ENCODE measurements around the gene BST1. TPM values are rescaled to one million over a fixed set of nuclear protein-coding genes. Genes with fewer than 3 reads are reported as not detected.

The BST1 gene
- total RNA-seq, 2 experiments from 2014 or later: 0.38 to 0.44 TPM

DNA sequence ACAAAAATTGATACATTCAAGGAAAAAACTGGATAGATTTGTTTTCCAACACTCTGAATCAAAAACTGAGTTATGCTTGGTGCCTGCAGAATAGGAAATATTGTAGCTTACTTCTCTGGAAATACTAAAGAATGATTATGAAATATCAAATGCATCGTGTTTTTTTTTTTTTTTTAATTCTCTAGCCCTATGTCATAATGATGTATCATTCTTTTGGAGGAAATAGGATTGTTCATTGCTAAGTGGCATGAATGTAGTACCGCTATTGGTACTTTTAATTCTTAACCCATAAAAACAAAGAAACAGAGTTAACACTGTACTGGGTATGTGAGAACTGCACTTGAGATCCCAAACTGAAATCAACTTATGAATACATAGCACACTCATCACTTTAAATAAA, 28.8 kb upstream of the BST1 start:
- CTCF ChIA-PET: no interaction called here
- POLR2A ChIA-PET: no interaction called here

DNA sequence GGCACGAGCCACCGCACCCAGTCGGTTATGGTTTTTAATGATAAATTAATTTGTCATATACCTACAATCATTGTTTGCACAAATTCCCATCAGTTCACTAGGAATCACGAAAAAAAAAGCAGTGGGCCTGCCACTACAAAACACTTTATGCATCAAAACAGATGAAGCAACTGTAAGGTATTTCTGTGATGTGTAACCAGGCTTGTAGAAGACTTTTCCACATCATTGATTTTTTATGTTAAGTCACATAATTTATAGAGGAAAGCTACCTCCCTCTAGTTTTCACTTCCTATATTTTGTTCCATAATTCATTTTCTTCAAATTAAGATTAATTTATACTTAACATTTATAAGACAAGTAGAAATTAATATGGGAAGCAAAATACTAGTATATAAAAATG, 27.9 kb upstream of the BST1 start:
- POLR2A ChIA-PET: no interaction called here
- CTCF ChIA-PET: no interaction called here

DNA sequence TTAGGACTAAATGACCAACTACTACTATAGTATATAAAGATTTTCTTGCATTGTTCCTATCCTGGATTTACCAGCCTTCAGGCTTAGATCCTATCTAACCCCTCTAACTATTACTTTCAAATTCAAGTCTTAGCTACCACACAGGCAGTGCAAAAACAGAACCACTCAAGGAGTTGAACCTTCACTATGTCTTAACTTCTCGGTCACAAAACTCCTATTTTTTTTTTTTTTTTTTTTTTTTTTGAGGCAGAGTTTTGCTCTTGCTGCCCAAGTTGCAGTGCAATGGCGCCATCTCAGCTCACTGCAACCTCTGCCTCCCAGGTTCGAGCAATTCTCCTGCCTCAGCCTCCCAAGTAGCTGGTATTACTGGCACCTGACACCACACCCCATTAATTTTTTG, 27.5 kb upstream of the BST1 start:
- POLR2A ChIA-PET: no interaction called here
- CTCF ChIA-PET: no interaction called here

DNA sequence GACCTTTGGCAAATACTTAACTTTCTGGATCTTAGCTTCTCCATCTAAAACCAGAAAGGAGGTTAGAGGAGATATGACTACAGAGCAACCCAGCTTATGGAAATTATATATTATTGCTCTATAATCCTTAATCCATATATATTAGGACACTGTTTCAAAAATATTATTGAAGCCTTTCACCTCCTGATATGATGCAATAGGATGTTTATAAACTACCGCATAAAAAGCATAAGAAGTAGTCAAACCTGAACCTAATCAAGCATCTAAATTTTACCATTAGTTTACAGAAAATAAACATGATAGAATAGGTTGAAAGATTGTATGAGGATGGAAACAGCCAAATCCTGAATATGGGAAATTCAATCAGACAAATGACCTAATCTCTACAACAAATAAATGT, 26.8 kb upstream of the BST1 start:
- ChIA-PET CTCF (no interaction called here), POLR2A (no interaction called here)

DNA sequence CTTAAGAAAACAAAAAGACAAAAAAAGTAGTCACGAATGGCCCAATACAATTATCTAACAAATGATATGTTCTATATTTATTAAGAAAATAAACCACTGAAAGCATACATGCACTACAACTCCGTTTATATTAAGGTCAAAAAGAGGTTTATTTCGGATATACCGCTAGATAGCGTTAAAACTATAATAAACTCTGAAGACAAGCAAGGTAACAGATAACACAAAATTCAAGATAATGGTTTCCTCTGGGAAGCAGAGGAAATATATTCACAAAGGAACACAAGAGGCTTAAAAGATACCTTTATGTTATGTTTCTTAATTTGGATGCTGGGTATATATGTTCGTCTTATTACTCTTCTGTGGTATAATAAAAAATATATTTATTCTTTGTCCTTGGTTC, 26.0 kb upstream of the BST1 start:
- POLR2A ChIA-PET: no interaction called here
- CTCF ChIA-PET: no interaction called here

DNA sequence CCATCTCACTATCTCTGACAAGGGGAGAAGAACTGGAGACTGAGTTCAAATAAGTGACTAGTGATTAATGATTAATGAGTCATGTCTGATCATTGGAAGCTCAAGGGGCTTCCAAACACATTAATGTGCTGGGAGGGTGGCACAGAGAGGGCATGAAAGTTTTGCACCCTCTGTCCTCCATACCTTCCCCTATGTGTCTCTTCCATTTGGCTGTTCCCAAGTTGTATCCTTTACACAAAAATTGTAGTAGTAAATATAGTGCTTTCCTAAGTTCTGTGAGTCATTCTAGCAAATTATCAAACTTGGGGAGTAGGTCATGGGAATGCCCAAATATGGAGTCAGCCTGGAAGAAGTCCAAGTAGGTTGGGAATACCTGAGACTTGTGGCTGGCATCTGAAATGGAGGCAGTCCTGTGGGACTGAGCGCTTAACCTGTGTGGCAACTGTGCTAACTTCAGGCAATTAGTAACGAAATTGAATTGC, 25.3 kb upstream of the BST1 start:
- ChIA-PET CTCF (no interaction called here), POLR2A (no interaction called here)

DNA sequence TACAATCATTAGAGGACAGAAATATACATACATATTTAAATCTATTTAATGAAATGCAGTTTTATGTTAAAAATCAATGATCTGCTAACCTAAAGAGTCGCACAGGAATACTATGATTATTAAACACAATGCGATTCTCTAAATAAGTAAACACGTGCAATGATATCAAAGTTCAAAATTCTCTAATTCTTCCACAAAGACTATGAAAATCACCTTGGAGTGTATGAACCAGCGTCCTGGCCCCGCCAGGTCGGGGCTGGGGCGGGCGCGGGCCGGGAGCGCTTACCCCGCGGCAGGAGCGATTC, 21.8 kb upstream of the BST1 start:
- CTCF ChIA-PET: interaction anchor here (1.0 kb wide), 1 partner anchor 27 kb away, joined by 6 read pairs; no protein-coding TSS in a partner anchor
- POLR2A ChIA-PET: interaction anchor here (0.6 to 2.0 kb wide), 5 partner anchors 19 to 546 kb away, joined by 3 to 6 read pairs (median 3); no protein-coding TSS in a partner anchor

DNA sequence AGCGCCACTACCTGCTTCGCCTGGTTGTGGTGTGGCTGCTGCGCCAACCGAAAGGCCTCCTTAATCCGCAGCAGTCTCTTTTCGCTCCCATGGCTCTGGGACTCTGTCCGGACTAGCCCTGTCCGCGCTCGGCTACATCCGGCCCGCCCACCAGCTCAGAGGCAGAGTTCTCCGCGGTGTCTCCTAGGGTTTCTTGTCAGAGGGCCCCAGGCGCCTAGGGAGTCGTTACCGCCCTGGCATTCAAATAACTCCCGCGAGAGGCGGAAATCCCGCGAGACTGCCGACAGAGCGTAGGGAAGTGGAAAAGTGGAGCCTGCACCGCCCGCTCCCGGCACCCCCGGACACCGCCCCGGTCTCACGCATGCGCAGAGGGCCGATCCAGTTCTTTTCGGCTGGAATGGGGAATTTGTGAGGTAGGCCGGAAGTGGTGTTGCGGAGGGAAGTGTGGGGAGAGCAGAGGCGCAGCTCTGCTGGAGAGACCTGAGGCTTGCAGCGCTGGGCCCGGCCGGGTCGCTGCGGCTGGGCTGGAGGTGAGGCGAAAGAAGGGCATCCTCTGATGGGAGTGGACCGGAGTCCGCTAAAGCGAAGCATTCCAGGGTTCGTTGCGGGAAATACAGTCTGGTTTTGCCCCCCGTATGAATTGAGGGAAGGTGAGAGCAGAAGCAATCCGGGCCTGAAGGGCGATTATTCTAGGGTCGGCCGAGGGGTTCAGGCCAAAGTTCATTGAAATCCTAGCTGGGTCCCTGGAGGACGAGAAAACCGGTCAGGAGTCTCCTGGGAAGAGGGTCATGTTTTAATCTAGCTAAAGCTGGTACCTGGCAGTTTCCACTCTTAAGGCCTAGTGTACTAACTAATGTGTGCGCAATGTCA, 21.3 kb upstream of the BST1 start, which contains the start of gene FAM200B:
FAM200B (plus strand) TSS at position 456 of the 870 bp plus-strand sequence. CDS start 5,151 bp downstream, outside the sequence.
- POLR2A ChIA-PET: interaction anchor here (0.6 to 2.0 kb wide), 6 partner anchors 20 to 546 kb away, joined by 3 to 6 read pairs (median 3); no protein-coding TSS in a partner anchor

DNA sequence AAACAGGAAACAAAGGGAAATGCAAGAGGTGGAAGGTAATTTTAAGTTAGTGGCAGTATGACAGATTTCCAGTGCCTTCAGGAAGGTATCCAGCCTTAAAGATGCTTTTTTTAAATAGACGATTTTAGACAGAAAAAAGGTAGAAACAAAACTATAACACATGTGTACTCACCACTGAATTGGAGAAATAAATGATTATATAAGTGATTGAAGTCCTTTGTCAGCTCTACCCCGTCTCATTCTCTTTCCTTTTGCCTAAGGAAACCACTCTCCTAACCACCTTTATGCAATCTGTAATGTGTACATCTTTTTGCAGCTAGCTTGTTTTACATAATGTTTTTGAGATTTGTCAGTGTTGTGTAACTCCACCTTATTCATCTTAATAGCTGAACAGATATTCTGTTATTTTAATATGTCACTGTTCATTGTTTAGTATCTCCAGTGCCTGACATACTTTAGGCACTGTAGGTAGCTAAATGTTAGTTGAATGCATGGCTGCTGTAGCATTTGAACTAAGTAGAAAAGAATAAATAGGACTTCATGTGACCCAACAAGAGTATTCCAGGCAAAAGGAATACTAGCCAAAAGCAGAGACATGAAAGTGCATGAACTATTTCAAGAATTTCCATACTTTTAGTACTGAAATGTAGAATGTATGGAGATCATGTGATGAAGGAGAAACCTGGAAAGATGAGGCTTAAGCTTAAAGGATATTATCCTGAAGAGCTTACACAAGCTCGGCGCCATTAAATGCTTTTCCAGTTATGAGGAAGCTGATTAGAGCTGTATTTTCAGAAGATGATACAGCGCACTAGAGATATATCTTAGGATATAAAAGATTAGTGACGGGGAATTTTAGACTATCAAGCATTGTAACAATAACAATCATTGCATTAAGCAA, 20.4 kb upstream of the BST1 start:
- POLR2A ChIA-PET: interaction anchor here (1.2 to 2.0 kb wide), 3 partner anchors 27 to 56 kb away, joined by 3 to 6 read pairs (median 5); no protein-coding TSS in a partner anchor
- CTCF ChIA-PET: interaction anchor here (0.7 kb wide), 1 partner anchor 203 kb away, joined by 3 read pairs; no protein-coding TSS in a partner anchor

More for the DNA sequence above, 21.3 kb upstream of the BST1 start, which contains the start of gene FAM200B:
- CTCF ChIA-PET: interaction anchor here (0.7 to 1.0 kb wide), 2 partner anchors 28 to 202 kb away, joined by 3 to 6 read pairs; no protein-coding TSS in a partner anchor

DNA sequence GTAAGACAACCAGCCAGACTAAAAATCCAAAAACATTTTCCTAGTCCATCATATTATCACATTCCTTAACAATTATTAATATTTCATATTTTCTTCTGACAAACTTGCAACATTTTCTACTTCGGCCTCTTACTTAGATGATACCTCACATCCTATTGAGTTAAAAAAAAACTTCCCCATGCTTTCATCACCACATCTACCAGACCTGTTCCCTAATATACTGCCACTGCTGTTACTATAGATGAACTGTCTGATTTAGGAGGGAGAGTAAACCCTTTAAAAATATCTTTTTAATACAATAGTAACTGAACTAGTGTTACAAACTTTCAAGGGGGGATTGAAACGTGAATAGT, 19.7 kb upstream of the BST1 start:
- CTCF ChIA-PET: no interaction called here
- POLR2A ChIA-PET: no interaction called here

DNA sequence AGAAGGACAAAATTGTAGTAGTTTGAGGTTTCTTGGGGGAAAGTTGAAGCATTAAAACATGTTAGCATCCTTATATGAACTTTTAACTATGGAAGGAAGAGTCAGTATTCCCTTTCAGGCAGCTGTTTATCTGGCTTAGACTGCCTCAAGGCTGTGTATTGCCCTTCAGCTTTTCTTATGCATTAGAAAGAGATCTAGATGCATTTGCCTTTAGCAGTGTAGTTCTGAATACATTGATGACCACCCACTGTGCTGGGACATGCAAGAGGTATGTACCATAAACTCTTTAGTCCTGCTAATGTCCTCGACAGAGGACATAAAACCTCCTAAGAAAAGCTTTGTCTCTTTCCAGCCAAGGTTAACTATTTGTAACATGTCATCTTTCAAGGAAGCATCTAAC, 18.4 kb upstream of the BST1 start:
- CTCF ChIA-PET: interaction anchor here (0.9 kb wide), 1 partner anchor 12 kb away, joined by 3 read pairs; no protein-coding TSS in a partner anchor

DNA sequence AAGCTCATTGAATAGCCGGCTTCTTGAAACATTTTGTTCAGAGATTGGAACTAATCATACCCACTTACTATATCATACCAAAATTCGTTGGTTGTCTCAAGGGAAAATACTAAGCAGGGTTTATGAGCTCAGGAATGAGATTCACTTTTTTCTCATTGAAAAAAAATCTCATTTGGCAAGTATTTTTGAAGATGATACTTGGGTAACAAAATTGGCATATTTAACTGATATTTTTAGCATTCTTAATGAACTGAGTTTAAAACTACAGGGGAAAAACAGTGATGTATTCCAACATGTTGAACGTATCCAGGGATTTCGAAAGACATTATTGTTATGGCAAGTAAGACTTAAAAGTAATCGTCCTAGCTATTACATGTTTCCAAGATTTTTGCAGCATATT, 14.8 kb upstream of the BST1 start:
- ChIA-PET POLR2A (no interaction called here), CTCF (no interaction called here)

More for the DNA sequence above, 18.4 kb upstream of the BST1 start:
- POLR2A ChIA-PET: no interaction called here

DNA sequence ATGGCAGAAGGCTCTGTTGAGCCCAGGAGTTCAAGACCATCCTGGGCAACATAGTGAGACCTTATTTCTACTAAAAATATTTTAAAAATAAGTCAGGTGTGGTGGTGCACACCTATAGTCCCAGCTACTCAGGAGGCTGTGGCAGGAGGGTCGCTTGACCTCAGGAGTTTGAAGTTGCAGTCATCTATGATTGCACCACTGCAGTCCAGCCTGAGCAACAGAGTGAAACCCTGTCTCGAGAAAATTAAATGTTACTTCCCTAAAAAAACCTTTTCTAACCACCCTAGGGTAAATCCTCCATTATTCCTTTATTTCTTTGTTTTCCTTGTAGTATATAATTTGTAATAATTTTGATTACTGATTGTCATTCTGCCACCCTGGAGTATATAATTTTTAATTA, 13.3 kb upstream of the BST1 start:
- POLR2A ChIA-PET: no interaction called here
- CTCF ChIA-PET: no interaction called here

DNA sequence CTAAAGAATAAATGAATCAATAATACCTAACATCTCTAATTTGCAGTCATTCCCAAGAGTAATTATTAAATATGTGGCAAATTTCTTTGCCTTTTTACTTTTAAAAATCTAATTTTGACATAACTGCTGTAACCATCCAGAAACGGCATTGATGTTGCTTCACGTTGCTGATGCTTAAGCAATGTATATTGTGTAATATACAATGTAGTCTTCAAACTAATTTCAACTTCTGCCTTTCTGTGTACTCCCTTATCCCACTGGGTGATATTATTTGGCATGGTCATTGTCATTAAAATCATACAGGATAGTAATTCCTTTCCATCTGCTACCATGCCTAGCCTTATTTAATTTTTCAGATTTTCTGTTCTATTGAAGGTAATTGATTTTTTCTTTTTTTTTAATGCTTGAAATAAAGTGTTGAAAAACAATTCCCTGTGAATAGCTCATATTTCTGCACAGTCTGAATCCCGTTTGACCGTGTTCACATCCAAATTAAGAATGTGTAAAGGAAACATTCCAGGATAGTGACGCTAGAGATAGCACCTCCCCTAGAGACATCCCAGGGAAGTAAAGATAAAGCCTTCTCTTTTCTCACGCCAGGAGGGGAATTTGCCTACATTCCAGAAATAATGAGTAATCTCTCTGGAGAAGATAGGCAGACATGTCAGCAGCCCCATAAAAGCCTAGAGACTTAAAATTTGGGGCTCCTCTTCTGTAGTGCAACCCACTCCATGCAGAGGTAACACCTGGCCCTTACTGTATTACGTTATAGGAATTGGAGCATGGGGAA, 12.7 kb upstream of the BST1 start:
- POLR2A ChIA-PET: no interaction called here
- CTCF ChIA-PET: no interaction called here

DNA sequence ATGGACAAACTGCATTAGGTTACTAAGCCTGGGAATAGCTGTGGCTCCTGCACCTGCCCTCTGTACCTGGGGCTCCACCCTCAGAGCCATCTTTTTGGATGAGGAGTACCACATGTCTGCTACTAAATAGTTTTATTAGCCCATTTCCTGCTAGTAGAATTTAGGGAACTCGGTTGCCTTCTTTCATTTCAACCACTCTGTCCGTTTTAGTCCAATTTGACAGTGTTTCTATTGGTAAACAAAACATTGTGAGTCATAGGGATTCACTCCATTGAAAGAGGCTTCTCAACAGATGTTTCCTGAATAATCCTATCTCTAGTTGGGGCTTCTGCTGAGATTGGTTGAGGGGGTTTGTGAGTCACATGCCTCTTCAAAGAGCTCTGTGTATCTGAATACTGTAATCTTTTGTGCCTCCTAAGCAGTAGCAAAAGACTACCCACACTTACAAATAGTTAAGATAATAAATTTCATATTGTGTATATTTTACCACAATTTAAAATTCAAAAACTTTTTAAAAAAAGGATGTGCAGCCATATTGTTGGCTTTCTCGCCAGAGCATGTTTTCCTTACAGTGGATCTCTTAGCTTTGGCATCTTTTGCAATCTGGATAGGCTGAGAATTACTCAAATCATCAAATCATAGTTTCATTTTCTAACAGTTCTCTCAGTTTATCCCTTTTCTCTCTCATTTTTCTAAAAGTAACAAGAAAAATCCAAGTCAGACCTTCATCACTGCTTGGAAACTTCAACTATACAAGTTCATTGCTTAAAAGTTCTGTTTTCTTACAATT, 11.3 kb upstream of the BST1 start:
- CTCF ChIA-PET: no interaction called here
- POLR2A ChIA-PET: no interaction called here

DNA sequence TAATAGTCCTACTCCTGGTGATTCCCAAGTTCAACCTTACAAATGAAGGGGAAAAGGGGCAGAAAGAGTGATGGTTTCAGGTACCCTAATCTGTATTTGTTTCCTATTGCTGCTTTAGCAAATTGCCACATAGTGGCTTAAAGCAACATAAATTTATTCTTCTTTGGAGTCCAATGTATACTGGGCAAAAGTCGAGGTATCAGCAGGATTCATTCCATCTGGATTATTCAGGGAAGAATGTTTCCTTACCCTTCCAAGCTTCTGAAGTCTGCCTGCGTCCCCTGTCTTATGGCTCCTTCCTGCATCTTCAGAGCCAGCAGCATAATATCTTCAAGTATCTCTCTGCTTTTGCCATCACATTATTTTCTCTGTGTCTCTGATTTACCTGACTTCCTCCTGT, 10.3 kb upstream of the BST1 start:
- POLR2A ChIA-PET: no interaction called here
- CTCF ChIA-PET: no interaction called here

DNA sequence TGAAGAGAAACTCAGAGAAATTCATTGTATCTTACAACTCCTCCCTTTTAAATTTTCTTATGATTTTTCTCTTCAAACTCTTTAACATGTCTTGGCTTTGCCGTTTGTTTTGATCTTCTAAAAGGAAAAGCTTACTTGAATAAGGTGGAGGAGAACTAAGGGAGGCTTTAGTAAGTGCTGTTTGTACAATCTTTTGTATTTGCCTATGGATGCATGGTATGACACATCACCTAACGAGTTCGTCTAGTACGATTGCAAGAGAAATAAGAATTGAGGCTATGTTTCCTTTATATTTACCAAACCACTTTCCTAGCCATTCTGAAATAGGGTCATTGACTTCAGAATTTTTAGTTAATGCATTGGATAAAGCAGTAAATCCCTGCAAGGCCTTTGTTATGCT, 8.4 kb upstream of the BST1 start:
- CTCF ChIA-PET: no interaction called here
- POLR2A ChIA-PET: no interaction called here

DNA sequence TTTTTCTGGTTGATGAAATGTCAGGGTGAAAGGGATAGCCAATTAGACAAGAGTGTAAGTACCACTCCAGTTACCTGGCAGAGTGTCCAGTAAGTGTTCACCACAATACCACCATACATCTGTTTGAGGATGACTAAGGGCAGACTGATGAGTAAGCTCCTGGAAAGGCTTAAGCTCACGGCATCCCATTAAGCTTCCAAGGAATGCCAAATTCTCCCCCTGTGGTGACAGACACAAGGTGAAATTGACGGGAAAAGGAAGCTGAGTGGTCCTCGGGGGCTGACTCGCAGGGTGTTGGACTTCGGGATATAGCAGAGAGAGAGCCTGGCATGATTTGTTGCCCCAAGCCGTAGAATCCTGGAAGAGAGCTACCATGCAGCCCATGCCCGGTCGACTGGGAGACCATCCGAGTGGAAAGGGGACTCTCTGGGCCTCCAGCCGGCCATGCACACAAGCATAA, 7.6 kb upstream of the BST1 start:
- CTCF ChIA-PET: interaction anchor here (1.5 kb wide), 1 partner anchor 11 kb away, joined by 3 read pairs; no protein-coding TSS in a partner anchor
- POLR2A ChIA-PET: no interaction called here

DNA sequence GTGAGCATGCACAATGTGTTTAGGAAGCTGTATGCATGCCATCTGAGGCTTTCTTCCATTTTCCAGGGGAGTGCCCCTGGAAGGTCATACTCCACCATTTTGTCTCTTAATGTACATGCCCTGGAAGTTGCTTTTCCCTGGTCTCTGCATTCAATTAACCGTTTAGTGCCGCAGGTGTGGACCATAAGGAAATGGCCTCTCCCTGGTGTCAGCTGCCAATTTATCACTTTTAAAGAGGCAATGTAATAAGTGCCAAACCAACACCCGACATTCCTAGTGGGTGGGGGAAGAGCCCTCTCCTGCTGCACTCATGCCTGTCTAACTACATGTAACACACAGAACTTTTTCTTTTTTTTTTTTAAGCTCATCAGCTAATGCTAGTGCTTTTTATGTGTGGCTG, 7.1 kb upstream of the BST1 start:
- POLR2A ChIA-PET: no interaction called here
- CTCF ChIA-PET: interaction anchor here (1.5 kb wide), 1 partner anchor 11 kb away, joined by 3 read pairs; no protein-coding TSS in a partner anchor

Measured in activated CD8-positive, alpha-beta memory T cell treated with anti-CD3 and anti-CD28 coated beads for 36 hours (primary cell).